UCSD-AML1 (cell line): ENCODE measurements around the gene SOWAHB.

Experiments
- DNase-seq: peaks from one replicate; lab custom pipeline; 2025; ENCODE audit not compliant: unreplicated experiment; lab: John Stamatoyannopoulos, UW

SOWAHB gene

GRCh38 chr4:76897536-76898384, at the start of gene SOWAHB:
Gene SOWAHB, minus strand, starts transcription at chr4:76898144. Its CDS starts 295 bp downstream, at chr4:76897849.
- no peak for DNase-seq

GRCh38 chr4:76947369-76947768, 49.4 kb upstream of the SOWAHB start:
- DNase-seq: no peak

GRCh38 chr4:76943790-76944189, 45.8 kb upstream of the SOWAHB start:
- DNase-seq: no peak

- DNase-seq: no peak
These were observed 45.2 kb upstream of the SOWAHB start for GRCh38 chr4:76943129-76943620.

- DNase-seq: no peak
These were observed 41.2 kb upstream of the SOWAHB start for GRCh38 chr4:76939184-76939583.

- DNase-seq: no peak
These were observed 33.8 kb upstream of the SOWAHB start for GRCh38 chr4:76931576-76932276.

- DNase-seq: no peak
These were observed 33.1 kb upstream of the SOWAHB start for GRCh38 chr4:76931087-76931486.

GRCh38 chr4:76930685-76931084, 32.7 kb upstream of the SOWAHB start:
- no peak for DNase-seq

GRCh38 chr4:76926841-76927240, 28.9 kb upstream of the SOWAHB start:
- no peak for DNase-seq

- DNase-seq: no peak
These were observed 25.8 kb upstream of the SOWAHB start for GRCh38 chr4:76923619-76924357.

- DNase-seq: no peak
These were observed 22.8 kb upstream of the SOWAHB start for GRCh38 chr4:76920715-76921114.

- DNase-seq: no peak
These were observed 11.8 kb upstream of the SOWAHB start for GRCh38 chr4:76909711-76910110.

GRCh38 chr4:76905521-76905920, 7.6 kb upstream of the SOWAHB start:
- no peak for DNase-seq

GRCh38 chr4:76904646-76905190, 6.8 kb upstream of the SOWAHB start:
- no peak for DNase-seq

GRCh38 chr4:76902233-76902890, 4.4 kb upstream of the SOWAHB start:
- no peak for DNase-seq

GRCh38 chr4:76898949-76899645, 1.2 kb upstream of the SOWAHB start:
- DNase-seq: no peak

- DNase-seq: no peak
These were observed 395 bp upstream of the SOWAHB start for GRCh38 chr4:76898385-76898692.

GRCh38 chr4:76896614-76897535, 1.1 kb downstream of the SOWAHB start:
- DNase-seq: no peak

GRCh38 chr4:76896048-76896447, 1.9 kb downstream of the SOWAHB start:
- DNase-seq: no peak
